Measurements from ENCODE around the gene ZNF678. TPM values are rescaled to one million over a fixed set of nuclear protein-coding genes. Genes with fewer than 3 reads are reported as not detected.

Gene ZNF678
- total RNA-seq, 4 donors from 2014 or later: 2.3 to 7.3 (median 4.9) TPM

DNA sequence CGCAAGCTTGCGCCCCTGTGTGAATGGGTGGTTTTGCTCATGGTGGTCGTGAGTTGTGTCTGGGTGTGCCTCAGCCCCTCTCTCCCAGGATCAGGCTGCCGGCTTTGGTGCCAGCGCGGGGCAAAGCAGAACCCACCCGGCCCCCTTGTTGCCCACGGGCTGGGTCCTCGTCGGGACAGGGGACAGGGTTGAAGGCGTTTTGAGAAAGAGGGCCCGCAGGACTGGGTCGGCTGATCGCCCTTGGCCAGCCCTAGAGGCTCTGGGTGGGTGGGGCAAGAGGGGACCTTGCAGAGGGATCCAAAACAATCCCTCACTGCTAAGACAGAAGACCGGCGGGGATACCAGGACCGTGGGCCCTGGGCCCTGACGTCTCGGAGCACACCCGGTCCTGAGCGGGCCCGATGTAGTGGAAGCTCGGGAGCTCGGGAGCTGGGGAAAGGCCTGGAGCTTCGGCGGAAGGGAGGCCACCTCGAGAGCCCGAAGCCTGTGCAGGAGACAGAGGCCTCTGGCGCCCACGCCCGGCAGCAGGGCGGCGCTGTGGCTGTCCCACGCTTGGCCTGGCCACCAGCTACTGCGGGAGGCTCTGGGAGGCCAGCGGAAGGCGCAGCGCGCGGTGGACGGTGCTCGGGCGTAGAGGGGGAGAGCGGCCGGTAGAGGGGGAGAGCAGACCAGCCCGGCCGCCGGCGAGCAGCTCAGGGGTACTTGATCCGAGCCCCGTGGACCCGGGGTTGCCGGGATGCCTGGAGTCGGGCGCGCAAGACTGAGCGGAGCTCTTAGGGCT is 2.8 kb upstream of the ZNF678 start:
- in situ Hi-C loops (cut with MboI; ENCODE audit: low sequenced_read_pairs in 4 of 4) (no loop called here), intact Hi-C loops (cut with DNase I; ENCODE audit: low total_unique reads) (loop anchor here (5.0 kb wide), 1 partner anchor 177 kb away; the partner anchor contains the start of genes JMJD4 and SNAP47)
- TF ChIP-seq, protein P1, sequence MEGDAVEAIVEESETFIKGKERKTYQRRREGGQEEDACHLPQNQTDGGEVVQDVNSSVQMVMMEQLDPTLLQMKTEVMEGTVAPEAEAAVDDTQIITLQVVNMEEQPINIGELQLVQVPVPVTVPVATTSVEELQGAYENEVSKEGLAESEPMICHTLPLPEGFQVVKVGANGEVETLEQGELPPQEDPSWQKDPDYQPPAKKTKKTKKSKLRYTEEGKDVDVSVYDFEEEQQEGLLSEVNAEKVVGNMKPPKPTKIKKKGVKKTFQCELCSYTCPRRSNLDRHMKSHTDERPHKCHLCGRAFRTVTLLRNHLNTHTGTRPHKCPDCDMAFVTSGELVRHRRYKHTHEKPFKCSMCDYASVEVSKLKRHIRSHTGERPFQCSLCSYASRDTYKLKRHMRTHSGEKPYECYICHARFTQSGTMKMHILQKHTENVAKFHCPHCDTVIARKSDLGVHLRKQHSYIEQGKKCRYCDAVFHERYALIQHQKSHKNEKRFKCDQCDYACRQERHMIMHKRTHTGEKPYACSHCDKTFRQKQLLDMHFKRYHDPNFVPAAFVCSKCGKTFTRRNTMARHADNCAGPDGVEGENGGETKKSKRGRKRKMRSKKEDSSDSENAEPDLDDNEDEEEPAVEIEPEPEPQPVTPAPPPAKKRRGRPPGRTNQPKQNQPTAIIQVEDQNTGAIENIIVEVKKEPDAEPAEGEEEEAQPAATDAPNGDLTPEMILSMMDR (IDR thresholded peaks at IDR 0.05 in 4 of 5, conservative IDR thresholded peaks at IDR 0.05 in 1 of 5): no peak
- TF ChIP-seq POLR2A (IDR thresholded peaks at IDR 0.05): no peak
- Histone ChIP-seq H3K36me3 (no peaks in the 10 kb centered on the region), H3K4me3 (peak overlapping the region in 1 of 4 donors; percentile 8), H3K4me1 (peaks cover 7 to 8% of the 10 kb centered on the region in 2 donors), H3K9me3 (no peaks in the 10 kb centered on the region), H3K27me3 (peaks cover 0 to 9% (median 7%) of the 10 kb centered on the region in 3 donors), H3K27ac (no peak overlapping the region)
- DNase-seq: no peak
- ATAC-seq: no peak

DNA sequence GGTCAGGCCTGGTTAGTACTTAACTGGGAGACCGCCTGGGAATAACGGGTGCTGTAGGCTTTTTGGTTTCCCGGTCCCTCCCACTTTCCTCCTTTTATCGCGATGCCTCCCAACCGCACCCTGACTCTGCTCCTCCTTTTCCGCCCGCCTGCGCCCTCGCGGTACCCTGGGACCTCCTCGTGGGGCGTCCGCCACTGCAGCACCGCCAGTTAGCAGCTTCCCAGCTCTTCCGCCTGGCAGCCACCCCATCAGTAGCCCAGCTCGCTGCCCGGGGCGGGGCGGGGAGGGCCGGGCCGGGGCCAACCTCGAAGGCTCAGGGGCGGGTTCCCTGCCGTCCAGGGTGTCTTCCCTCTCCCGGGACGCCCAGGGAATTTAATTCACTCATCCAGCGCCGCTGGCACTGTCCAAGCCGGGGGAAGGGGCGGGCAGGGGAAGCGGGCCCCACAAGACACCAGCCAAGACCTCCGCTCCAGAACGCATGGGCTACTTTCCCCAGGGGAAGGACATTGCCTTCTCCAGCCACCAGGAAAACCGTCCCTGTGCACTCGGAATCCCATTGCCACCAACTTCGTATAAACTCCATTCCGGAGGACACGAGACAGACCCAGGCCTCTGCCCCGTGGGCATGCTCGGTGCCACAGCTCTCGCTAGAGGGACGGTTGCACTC is 2.0 kb upstream of the ZNF678 start:
- Histone ChIP-seq H3K9me3 (no peaks in the 10 kb centered on the region), H3K27me3 (peaks cover 0 to 9% (median 7%) of the 10 kb centered on the region in 3 donors), H3K36me3 (no peaks in the 10 kb centered on the region), H3K4me3 (peak overlapping the region in 1 of 4 donors; percentile 8), H3K4me1 (peaks cover 7 to 8% of the 10 kb centered on the region in 2 donors), H3K27ac (no peak overlapping the region)
- in situ Hi-C loops (cut with MboI; ENCODE audit: low sequenced_read_pairs in 4 of 4) (no loop called here), intact Hi-C loops (cut with DNase I; ENCODE audit: low total_unique reads) (loop anchor here (5.0 kb wide), 1 partner anchor 176 kb away; the partner anchor contains the start of genes JMJD4 and SNAP47)
- no peak for ATAC-seq
- DNase-seq: no peak
- TF ChIP-seq, protein P1 (IDR thresholded peaks at IDR 0.05 in 4 of 5, conservative IDR thresholded peaks at IDR 0.05 in 1 of 5): no peak
- no peak for TF ChIP-seq POLR2A (IDR thresholded peaks at IDR 0.05)

DNA sequence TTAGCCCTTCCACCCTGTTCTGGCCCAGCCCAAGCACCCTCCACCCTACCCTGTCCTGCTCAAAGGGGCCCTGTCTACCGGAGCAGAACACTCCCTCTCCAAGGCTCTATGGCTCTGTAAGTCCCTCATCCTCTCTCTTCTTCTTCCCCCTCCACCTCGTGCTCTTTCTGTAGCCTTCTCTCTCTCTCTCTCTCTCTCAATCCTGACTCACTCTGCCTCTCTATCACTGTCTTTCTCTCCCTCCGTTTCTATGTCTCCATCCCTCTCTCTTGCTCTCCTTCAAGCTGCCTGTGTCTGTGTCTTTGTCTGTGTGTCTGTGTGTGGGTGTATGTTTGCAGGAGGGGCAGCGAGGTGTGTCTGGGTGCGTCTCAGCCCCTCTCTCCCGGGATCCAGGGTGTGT is 1.3 kb upstream of the ZNF678 start:
- intact Hi-C loops (cut with DNase I; ENCODE audit: low total_unique reads) (loop anchor here (2.0 to 5.0 kb wide), 2 partner anchors 175 to 385 kb away; partner anchors contain the start of genes JMJD4, SNAP47 and WNT9A), in situ Hi-C loops (cut with MboI; ENCODE audit: low sequenced_read_pairs in 4 of 4) (no loop called here)
- Histone ChIP-seq H3K4me3 (no peak overlapping the region), H3K27ac (no peak overlapping the region), H3K9me3 (no peaks in the 10 kb centered on the region), H3K36me3 (no peaks in the 10 kb centered on the region), H3K27me3 (peaks cover 0 to 9% (median 7%) of the 10 kb centered on the region in 3 donors), H3K4me1 (peaks cover 7 to 8% of the 10 kb centered on the region in 2 donors)
- ATAC-seq (no peak), DNase-seq (no peak)
- no peak for TF ChIP-seq POLR2A (IDR thresholded peaks at IDR 0.05)
- TF ChIP-seq, protein P1 (IDR thresholded peaks at IDR 0.05 in 4 of 5, conservative IDR thresholded peaks at IDR 0.05 in 1 of 5): no peak

DNA sequence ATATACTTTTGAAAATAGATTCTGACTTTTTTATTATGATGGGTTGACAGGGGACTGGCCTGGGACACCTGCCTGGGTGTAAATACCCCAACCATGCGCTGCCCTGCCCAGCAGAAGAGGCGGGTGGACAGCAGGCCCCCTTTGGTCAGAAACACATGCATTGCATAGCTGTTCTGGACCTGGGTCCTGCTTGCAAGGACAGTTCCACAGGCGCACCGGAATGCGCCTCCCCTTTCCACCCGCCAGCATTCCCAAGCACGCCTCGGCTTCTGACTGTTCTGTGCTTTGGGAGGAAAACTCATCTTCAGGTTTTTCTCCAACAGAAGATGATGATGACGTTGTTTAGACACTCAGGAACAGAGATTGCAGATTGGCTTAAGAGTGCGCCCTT is 428 bp upstream of the ZNF678 start:
- H3K27me3 ChIP-seq: peaks cover 0 to 9% (median 5%) of the 10 kb centered on the region in 3 donors
- peak overlapping the region in 3 of 4 donors; percentile 78 to 85 (median 84) for H3K27ac ChIP-seq
- no peaks in the 10 kb centered on the region for H3K36me3 ChIP-seq
- intact Hi-C loops (cut with DNase I; ENCODE audit: low total_unique reads) (loop anchor here (1.0 to 5.0 kb wide), 3 partner anchors 21 to 384 kb away; partner anchors contain the start of genes JMJD4, SNAP47 and WNT9A), in situ Hi-C loops (cut with MboI; ENCODE audit: low sequenced_read_pairs in 4 of 4) (no loop called here)
- no peaks in the 10 kb centered on the region for H3K9me3 ChIP-seq
- ATAC-seq (no peak), DNase-seq (no peak)
- TF ChIP-seq, protein P1 (IDR thresholded peaks at IDR 0.05 in 4 of 5, conservative IDR thresholded peaks at IDR 0.05 in 1 of 5): no peak
- TF ChIP-seq POLR2A (IDR thresholded peaks at IDR 0.05): no peak
- peaks cover 8 to 9% of the 10 kb centered on the region in 2 donors for H3K4me1 ChIP-seq
- peak overlapping the region in 3 of 4 donors; percentile 77 to 86 (median 80) for H3K4me3 ChIP-seq
